Natural killer cell (primary cell): ENCODE measurements around the gene LSAMP. TPM values are rescaled to one million over a fixed set of nuclear protein-coding genes. Genes with fewer than 3 reads are reported as not detected.

Source experiments
- ATAC-seq, 3 donors: fragments of 150-1000 bp in 2 of 3; fragments of 200-7000 bp in 1 of 3; cut with Tn5 transposase; 1 replicate in 1 of 3; 2 replicates in 2 of 3; pipeline ENCODE4 v1.10.0; 2021; ENCODE audit warnings: mild to moderate bottlenecking in 2 of 3, moderate library complexity in 2 of 3
- DNase-seq, 2 donors: peaks; one replicate each; pipeline versions ENCODE4 v3.0.0 to v3.0.0-alpha.2; 2013 to 2021; ENCODE audit warnings: mixed read lengths in 1 of 2
- H3K27ac ChIP-seq: one replicate; pipeline ENCODE4 v1.5.1; 2013; ENCODE audit warnings: mild to moderate bottlenecking, low read length
- H3K27me3 ChIP-seq: one replicate; pipeline ENCODE4 v1.6.1; 2013; ENCODE audit warnings: low read length; ENCODE audit not compliant: control insufficient read depth, insufficient read depth
- H3K36me3 ChIP-seq: one replicate; pipeline ENCODE4 v1.6.1; 2013; ENCODE audit warnings: low read length; ENCODE audit not compliant: control insufficient read depth, insufficient read depth
- H3K4me1 ChIP-seq: one replicate; pipeline ENCODE4 v1.6.1; 2013; ENCODE audit warnings: low read length; ENCODE audit not compliant: control insufficient read depth, insufficient read depth
- H3K4me3 ChIP-seq: one replicate; pipeline ENCODE4 v1.5.1; 2013; ENCODE audit warnings: low read length
- H3K9me3 ChIP-seq: one replicate; pipeline ENCODE4 v1.6.1; 2013; ENCODE audit warnings: low read length; ENCODE audit not compliant: control insufficient read depth, insufficient read depth
- H3K27ac Mint-ChIP-seq, 2 donors: one replicate each; pipeline ENCODE4 v1.8.0; 2022; ENCODE audit warnings: mild to moderate bottlenecking in 2 of 2, mixed read lengths in 2 of 2, moderate library complexity in 1 of 2
- H3K27me3 Mint-ChIP-seq, 2 donors: one replicate each; pipeline ENCODE4 v1.8.0; 2022; ENCODE audit warnings: low read depth in 2 of 2, mixed read lengths in 2 of 2
- H3K36me3 Mint-ChIP-seq: one replicate; pipeline ENCODE4 v1.8.0; 2022; ENCODE audit warnings: mixed read lengths
- H3K4me1 Mint-ChIP-seq, 2 donors: one replicate each; pipeline ENCODE4 v1.8.0; 2022; ENCODE audit warnings: mixed read lengths in 2 of 2
- H3K4me3 Mint-ChIP-seq: one replicate; pipeline ENCODE4 v1.8.0; 2022; ENCODE audit warnings: mild to moderate bottlenecking, moderate library complexity, mixed read lengths
- H3K9me3 Mint-ChIP-seq, 2 donors: one replicate each; pipeline ENCODE4 v1.8.0; 2022; ENCODE audit warnings: mixed read lengths in 2 of 2
- CTCF ChIP-seq: fragments of 200-600 bp; IDR thresholded peaks from one replicate; pipeline ENCODE4 v1.8.0; 2022; ENCODE audit warnings: antibody characterized with exemption
- WGBS: methylation state at CpG from one replicate; pipeline ENCODE4 v1.1.7; 2013; ENCODE audit warnings: missing lambda C conversion rate; ENCODE audit not compliant: insufficient coverage; 5-methylcytosine and 5-hydroxymethylcytosine counted together
- intact Hi-C: fragments of 100-400 bp; cut with micrococcal nuclease; formaldehyde crosslinking; loops from one replicate; pipeline ENCODE4 v1.14.2; 2022
- total RNA-seq, 4 donors: library from RNA; stranded (reverse); fragments of 120-200 nt in 1 of 4; gene quantifications; one replicate each; pipeline versions ENCODE4 v1.2.3 to v1.2.4, GENCODE V29; 2013 to 2022

Gene LSAMP
- total RNA-seq, 3 donors from 2014 or later (not counting 1 experiment from before 2014, with no cell fraction given), result not detected

GRCh38 chr3:116429479-116430269 lies 15.6 kb downstream of the LSAMP start:
- Histone ChIP-seq H3K36me3 (no peaks in the 10 kb centered on the region), H3K4me3 (no peak overlapping the region), H3K4me1 (no peaks in the 10 kb centered on the region), H3K9me3 (no peaks in the 10 kb centered on the region), H3K27me3 (no peaks in the 10 kb centered on the region), H3K27ac (no peak overlapping the region)
- no peak for DNase-seq
- ATAC-seq, result no peak
- Mint-ChIP-seq H3K27ac (no peak overlapping the region), H3K27me3 (no peaks in the 10 kb centered on the region), H3K4me3 (no peak overlapping the region), H3K9me3 (peaks cover 11 to 24% of the 10 kb centered on the region in 2 donors), H3K36me3 (no peaks in the 10 kb centered on the region), H3K4me1 (no peaks in the 10 kb centered on the region)
- intact Hi-C loops, result no loop called here
- no peak for TF ChIP-seq CTCF
- 92% methylated on average over 6 of the region's 6 CpGs for WGBS

DNA sequence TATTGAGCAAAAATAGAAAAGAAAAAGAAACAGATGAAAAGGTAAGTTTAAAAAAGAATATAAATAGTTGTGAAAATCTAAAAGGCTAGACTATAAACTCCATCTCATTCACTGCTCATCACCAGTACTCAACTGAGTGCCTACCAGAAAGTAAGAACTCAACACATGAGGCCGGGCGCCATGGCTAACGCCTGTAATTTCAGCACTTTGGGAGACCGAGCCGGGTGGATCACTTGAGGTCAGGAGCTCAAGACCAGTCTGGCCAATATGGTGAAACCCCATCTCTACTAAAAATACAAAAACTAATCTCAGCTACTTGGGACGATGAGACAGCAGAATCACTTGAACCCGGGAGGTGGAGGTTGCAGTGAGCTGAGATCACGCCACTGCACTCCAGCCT lies 19.3 kb downstream of the LSAMP start:
- H3K36me3 ChIP-seq, result no peaks in the 10 kb centered on the region
- intact Hi-C loops, result no loop called here
- no peaks in the 10 kb centered on the region for H3K27me3 Mint-ChIP-seq
- no peaks in the 10 kb centered on the region for H3K4me1 ChIP-seq
- WGBS, result 96% methylated on average over 7 of the region's 8 CpGs
- no peak overlapping the region for H3K27ac Mint-ChIP-seq
- H3K4me3 Mint-ChIP-seq, result no peak overlapping the region
- H3K36me3 Mint-ChIP-seq, result no peaks in the 10 kb centered on the region
- H3K4me3 ChIP-seq, result no peak overlapping the region
- peaks cover 11 to 23% of the 10 kb centered on the region in 2 donors for H3K9me3 Mint-ChIP-seq
- no peak for DNase-seq
- no peak for TF ChIP-seq CTCF
- no peaks in the 10 kb centered on the region for H3K9me3 ChIP-seq
- ATAC-seq, result no peak
- no peaks in the 10 kb centered on the region for H3K4me1 Mint-ChIP-seq
- no peaks in the 10 kb centered on the region for H3K27me3 ChIP-seq
- no peak overlapping the region for H3K27ac ChIP-seq

- Mint-ChIP-seq H3K9me3 (peaks cover 7 to 20% of the 10 kb centered on the region in 2 donors), H3K27me3 (no peaks in the 10 kb centered on the region), H3K4me3 (no peak overlapping the region), H3K36me3 (no peaks in the 10 kb centered on the region), H3K27ac (no peak overlapping the region), H3K4me1 (no peaks in the 10 kb centered on the region)
- ATAC-seq, result no peak
- Histone ChIP-seq H3K36me3 (no peaks in the 10 kb centered on the region), H3K27me3 (no peaks in the 10 kb centered on the region), H3K4me3 (no peak overlapping the region), H3K4me1 (no peaks in the 10 kb centered on the region), H3K27ac (no peak overlapping the region), H3K9me3 (no peaks in the 10 kb centered on the region)
- DNase-seq, result no peak
- intact Hi-C loops, result no loop called here
- WGBS, result 74% methylated on average over 2 of the region's 2 CpGs
- TF ChIP-seq CTCF, result no peak
Measured at GRCh38 chr3:116425126-116425525, 20.2 kb downstream of the LSAMP start.

DNA sequence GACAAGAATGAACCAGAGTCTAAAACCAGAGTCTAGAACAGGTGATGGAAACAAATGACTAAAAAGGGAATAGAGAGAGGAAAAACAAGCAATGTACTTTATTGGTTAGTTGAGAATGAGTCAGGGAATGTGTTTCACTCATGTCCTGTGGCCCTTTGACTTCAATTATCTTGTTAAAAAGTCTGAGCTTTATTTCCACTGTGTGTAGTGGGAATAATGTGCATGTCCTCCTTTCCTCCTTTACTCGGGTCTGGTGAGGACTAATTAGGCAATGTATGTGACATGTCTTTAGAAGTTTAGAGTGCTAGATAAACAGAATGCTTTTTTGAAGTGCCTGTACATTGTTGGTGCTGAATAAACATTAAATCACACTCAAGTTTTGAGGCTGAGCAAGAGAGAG lies 21.3 kb downstream of the LSAMP start:
- intact Hi-C loops, result no loop called here
- H3K27ac ChIP-seq, result no peak overlapping the region
- DNase-seq, result no peak
- no peak overlapping the region for H3K4me3 ChIP-seq
- H3K9me3 Mint-ChIP-seq, result peaks cover 7 to 18% of the 10 kb centered on the region in 2 donors
- H3K27ac Mint-ChIP-seq, result no peak overlapping the region
- H3K36me3 Mint-ChIP-seq, result no peaks in the 10 kb centered on the region
- no peaks in the 10 kb centered on the region for H3K4me1 ChIP-seq
- H3K36me3 ChIP-seq, result no peaks in the 10 kb centered on the region
- TF ChIP-seq CTCF, result no peak
- no peak overlapping the region for H3K4me3 Mint-ChIP-seq
- WGBS, result 0% methylated on average over 1 of the region's 1 CpG
- no peaks in the 10 kb centered on the region for H3K4me1 Mint-ChIP-seq
- no peaks in the 10 kb centered on the region for H3K27me3 ChIP-seq
- no peaks in the 10 kb centered on the region for H3K9me3 ChIP-seq
- H3K27me3 Mint-ChIP-seq, result no peaks in the 10 kb centered on the region
- ATAC-seq, result no peak
